ENCODE data around the gene PDX1. TPM values are rescaled to one million over a fixed set of nuclear protein-coding genes. Genes with fewer than 3 reads are reported as not detected.

The PDX1 gene
- polyA plus RNA-seq (2013): not detected in 2 replicates

- H3K23ac ChIP-seq (ENCODE audit: low read length): no peak within 1 kb of the TSS
- H2AFZ ChIP-seq (ENCODE audit: insufficient read depth, low read length, poor library complexity): peak within 1 kb of the TSS; percentile 72
- H2BK120ac ChIP-seq (ENCODE audit: insufficient read depth, low read length, poor library complexity): no peak within 1 kb of the TSS
- H4K12ac ChIP-seq (ENCODE audit: low read depth, low read length): no peak within 1 kb of the TSS
- DNase-seq: peak in 1 of 2 donors; percentile 21
- H4K8ac ChIP-seq (ENCODE audit: low read depth, low read length): no peak within 1 kb of the TSS
- no peaks in the 10 kb centered on the region for H3K79me2 ChIP-seq (ENCODE audit: control insufficient read depth, insufficient read depth, low read length, poor library complexity)
- H4K91ac ChIP-seq (ENCODE audit: low read depth, low read length): no peak within 1 kb of the TSS
- peaks cover 82% of the 10 kb centered on the region for H3K27me3 ChIP-seq (ENCODE audit: insufficient read depth, low read length)
- peaks cover 4% of the 10 kb centered on the region for H3K9me3 ChIP-seq (ENCODE audit: insufficient read depth, low read depth, low read length)
- no peak within 1 kb of the TSS for H3K9ac ChIP-seq (ENCODE audit: low read length)
- H3K4ac ChIP-seq (ENCODE audit: low read depth, low read length): no peak within 1 kb of the TSS
- H3K79me1 ChIP-seq (ENCODE audit: low read length): no peaks in the 10 kb centered on the region
- WGBS (ENCODE audit: extremely low coverage, insufficient coverage, insufficient read length): no CpG with 5 or more reads among the region's 76 CpGs
- no peak within 1 kb of the TSS for H2BK5ac ChIP-seq (ENCODE audit: low read depth, low read length, poor library complexity)
- H3K4me1 ChIP-seq (ENCODE audit: control insufficient read depth in 1 of 2, insufficient read depth in 2 of 2, low read length in 2 of 2): peaks cover 8 to 16% of the 10 kb centered on the region in 2 experiments
- H3K4me2 ChIP-seq (ENCODE audit: low read length): peak within 1 kb of the TSS; percentile 58
- no peak within 1 kb of the TSS for H2BK12ac ChIP-seq (ENCODE audit: low read length)
- no peaks in the 10 kb centered on the region for H3K36me3 ChIP-seq (ENCODE audit: control insufficient read depth in 1 of 2, insufficient read depth in 2 of 2, low read length in 2 of 2)
- no peak within 1 kb of the TSS for H3K4me3 ChIP-seq (ENCODE audit: low read depth, low read length)
- H3K27ac ChIP-seq (ENCODE audit: low read depth, low read length): no peak within 1 kb of the TSS
- H3K18ac ChIP-seq (ENCODE audit: low read length): no peak within 1 kb of the TSS
- no peak within 1 kb of the TSS for H3K14ac ChIP-seq (ENCODE audit: low read length)
- H2AK5ac ChIP-seq (ENCODE audit: low read length): no peak within 1 kb of the TSS
These were observed at the start of gene PDX1 for GRCh38 chr13:27919934-27920676. PDX1 (plus strand) TSS chr13:27920000; CDS start chr13:27920139, 139 bp downstream.

GRCh38 chr13:27878274-27878673 is 41.5 kb upstream of the PDX1 start:
- H4K91ac ChIP-seq (ENCODE audit: low read depth, low read length): no peak overlapping the region
- no peak overlapping the region for H4K8ac ChIP-seq (ENCODE audit: low read depth, low read length)
- H2BK120ac ChIP-seq (ENCODE audit: insufficient read depth, low read length, poor library complexity): no peak overlapping the region
- H3K14ac ChIP-seq (ENCODE audit: low read length): no peak overlapping the region
- H3K27me3 ChIP-seq (ENCODE audit: insufficient read depth, low read length): no peaks in the 10 kb centered on the region
- no peak overlapping the region for H3K4me3 ChIP-seq (ENCODE audit: low read depth, low read length)
- H3K18ac ChIP-seq (ENCODE audit: low read length): no peak overlapping the region
- H3K36me3 ChIP-seq (ENCODE audit: control insufficient read depth in 1 of 2, insufficient read depth in 2 of 2, low read length in 2 of 2): no peaks in the 10 kb centered on the region
- H2AFZ ChIP-seq (ENCODE audit: insufficient read depth, low read length, poor library complexity): no peak overlapping the region
- no peak for DNase-seq
- H3K9me3 ChIP-seq (ENCODE audit: insufficient read depth, low read depth, low read length): no peaks in the 10 kb centered on the region
- H3K9ac ChIP-seq (ENCODE audit: low read length): no peak overlapping the region
- H3K27ac ChIP-seq (ENCODE audit: low read depth, low read length): no peak overlapping the region
- no peaks in the 10 kb centered on the region for H3K79me2 ChIP-seq (ENCODE audit: control insufficient read depth, insufficient read depth, low read length, poor library complexity)
- H2BK12ac ChIP-seq (ENCODE audit: low read length): no peak overlapping the region
- no peak overlapping the region for H2BK5ac ChIP-seq (ENCODE audit: low read depth, low read length, poor library complexity)
- no peaks in the 10 kb centered on the region for H3K79me1 ChIP-seq (ENCODE audit: low read length)
- H4K12ac ChIP-seq (ENCODE audit: low read depth, low read length): no peak overlapping the region
- no peak overlapping the region for H3K23ac ChIP-seq (ENCODE audit: low read length)
- H3K4me1 ChIP-seq (ENCODE audit: control insufficient read depth in 1 of 2, insufficient read depth in 2 of 2, low read length in 2 of 2): no peaks in the 10 kb centered on the region
- no CpG with 5 or more reads among the region's 5 CpGs for WGBS (ENCODE audit: extremely low coverage, insufficient coverage, insufficient read length)
- no peak overlapping the region for H3K4ac ChIP-seq (ENCODE audit: low read depth, low read length)
- no peak overlapping the region for H3K4me2 ChIP-seq (ENCODE audit: low read length)
- no peak overlapping the region for H2AK5ac ChIP-seq (ENCODE audit: low read length)

GRCh38 chr13:27889471-27889870 is 30.3 kb upstream of the PDX1 start:
- H2AK5ac ChIP-seq (ENCODE audit: low read length): no peak overlapping the region
- no peak overlapping the region for H3K23ac ChIP-seq (ENCODE audit: low read length)
- H3K4me1 ChIP-seq (ENCODE audit: control insufficient read depth in 1 of 2, insufficient read depth in 2 of 2, low read length in 2 of 2): no peaks in the 10 kb centered on the region
- H2BK12ac ChIP-seq (ENCODE audit: low read length): no peak overlapping the region
- no peak overlapping the region for H3K4me2 ChIP-seq (ENCODE audit: low read length)
- DNase-seq: no peak
- no peak overlapping the region for H3K4ac ChIP-seq (ENCODE audit: low read depth, low read length)
- no peak overlapping the region for H3K14ac ChIP-seq (ENCODE audit: low read length)
- H3K27me3 ChIP-seq (ENCODE audit: insufficient read depth, low read length): no peaks in the 10 kb centered on the region
- H3K9ac ChIP-seq (ENCODE audit: low read length): no peak overlapping the region
- no peak overlapping the region for H3K4me3 ChIP-seq (ENCODE audit: low read depth, low read length)
- WGBS (ENCODE audit: extremely low coverage, insufficient coverage, insufficient read length): no CpG with 5 or more reads among the region's 5 CpGs
- no peak overlapping the region for H4K12ac ChIP-seq (ENCODE audit: low read depth, low read length)
- H3K27ac ChIP-seq (ENCODE audit: low read depth, low read length): no peak overlapping the region
- no peaks in the 10 kb centered on the region for H3K9me3 ChIP-seq (ENCODE audit: insufficient read depth, low read depth, low read length)
- no peak overlapping the region for H2AFZ ChIP-seq (ENCODE audit: insufficient read depth, low read length, poor library complexity)
- no peak overlapping the region for H4K91ac ChIP-seq (ENCODE audit: low read depth, low read length)
- no peak overlapping the region for H3K18ac ChIP-seq (ENCODE audit: low read length)
- no peak overlapping the region for H2BK5ac ChIP-seq (ENCODE audit: low read depth, low read length, poor library complexity)
- H3K79me1 ChIP-seq (ENCODE audit: low read length): no peaks in the 10 kb centered on the region
- no peak overlapping the region for H2BK120ac ChIP-seq (ENCODE audit: insufficient read depth, low read length, poor library complexity)
- no peaks in the 10 kb centered on the region for H3K36me3 ChIP-seq (ENCODE audit: control insufficient read depth in 1 of 2, insufficient read depth in 2 of 2, low read length in 2 of 2)
- H3K79me2 ChIP-seq (ENCODE audit: control insufficient read depth, insufficient read depth, low read length, poor library complexity): no peaks in the 10 kb centered on the region
- H4K8ac ChIP-seq (ENCODE audit: low read depth, low read length): no peak overlapping the region

GRCh38 chr13:27896726-27897125 is 23.1 kb upstream of the PDX1 start:
- Histone ChIP-seq H3K9ac (ENCODE audit: low read length) (no peak overlapping the region), H3K79me1 (ENCODE audit: low read length) (no peaks in the 10 kb centered on the region), H3K18ac (ENCODE audit: low read length) (no peak overlapping the region), H3K27ac (ENCODE audit: low read depth, low read length) (no peak overlapping the region), H3K4me1 (ENCODE audit: control insufficient read depth in 1 of 2, insufficient read depth in 2 of 2, low read length in 2 of 2) (no peaks in the 10 kb centered on the region), H4K12ac (ENCODE audit: low read depth, low read length) (no peak overlapping the region), H2BK120ac (ENCODE audit: insufficient read depth, low read length, poor library complexity) (no peak overlapping the region), H2AFZ (ENCODE audit: insufficient read depth, low read length, poor library complexity) (no peak overlapping the region), H2BK5ac (ENCODE audit: low read depth, low read length, poor library complexity) (no peak overlapping the region), H3K79me2 (ENCODE audit: control insufficient read depth, insufficient read depth, low read length, poor library complexity) (no peaks in the 10 kb centered on the region), H4K8ac (ENCODE audit: low read depth, low read length) (no peak overlapping the region), H3K36me3 (ENCODE audit: control insufficient read depth in 1 of 2, insufficient read depth in 2 of 2, low read length in 2 of 2) (no peaks in the 10 kb centered on the region), H4K91ac (ENCODE audit: low read depth, low read length) (no peak overlapping the region), H2BK12ac (ENCODE audit: low read length) (no peak overlapping the region), H3K9me3 (ENCODE audit: insufficient read depth, low read depth, low read length) (no peaks in the 10 kb centered on the region), H3K4me2 (ENCODE audit: low read length) (no peak overlapping the region), H3K14ac (ENCODE audit: low read length) (no peak overlapping the region), H3K27me3 (ENCODE audit: insufficient read depth, low read length) (no peaks in the 10 kb centered on the region), H3K4me3 (ENCODE audit: low read depth, low read length) (no peak overlapping the region), H2AK5ac (ENCODE audit: low read length) (no peak overlapping the region), H3K4ac (ENCODE audit: low read depth, low read length) (no peak overlapping the region), H3K23ac (ENCODE audit: low read length) (no peak overlapping the region)
- no peak for DNase-seq

All from trophoblast cell (in vitro differentiated cells and primary cell).